Ovary (tissue), 9 donors: ENCODE measurements around the gene VARS1. TPM values are rescaled to one million over a fixed set of nuclear protein-coding genes. Genes with fewer than 3 reads are reported as not detected.

Experiments used
- DNase-seq, 5 donors: peaks; one replicate each; pipeline ENCODE4 v3.0.0-alpha.2; 2019 to 2020
- H3K27ac ChIP-seq, 2 donors: fragments of 200-600 bp; one replicate each; pipeline versions ENCODE4 v1.5.1 to v1.8.0; 2019 to 2022
- H3K27me3 ChIP-seq: fragments of 200-600 bp; one replicate; pipeline ENCODE4 v1.8.0; 2022
- H3K36me3 ChIP-seq: fragments of 200-600 bp; sonication (generic); one replicate; pipeline ENCODE4 v1.5.1; 2019
- H3K4me1 ChIP-seq: one replicate; pipeline ENCODE4 v1.8.1; 2013; ENCODE audit warnings: mild to moderate bottlenecking, moderate library complexity; ENCODE audit not compliant: insufficient read depth
- H3K4me3 ChIP-seq: fragments of 200-600 bp; sonication (generic); one replicate; pipeline ENCODE4 v1.5.1; 2017
- H3K9me3 ChIP-seq, 2 donors: fragments of 200-600 bp in 1 of 2; sonication (generic) in 1 of 2; one replicate each; pipeline versions ENCODE4 v1.5.1 to v1.8.1; 2013 to 2019; ENCODE audit warnings: mild to moderate bottlenecking in 1 of 2, moderate library complexity in 1 of 2
- CTCF ChIP-seq, 3 donors: fragments of 450-650 bp in 2 of 3; fragments of 200-600 bp in 1 of 3; IDR thresholded peaks; one replicate each; pipeline versions ENCODE4 v1.5.1 to v1.8.0; 2016 to 2022; ENCODE audit warnings: antibody characterized with exemption in 3 of 3, mild to moderate bottlenecking in 1 of 3
- EP300 ChIP-seq: sonication (generic); formaldehyde crosslinking; IDR thresholded peaks from one replicate; pipeline ENCODE4 v1.6.1; 2017; ENCODE audit warnings: antibody characterized with exemption
- POLR2A ChIP-seq: fragments of 450-650 bp; IDR thresholded peaks from one replicate; pipeline ENCODE4 v1.6.1; 2017; ENCODE audit warnings: antibody characterized with exemption, mild to moderate bottlenecking, moderate library complexity
- WGBS, 3 donors: extraction: QIAGEN DNeasy Blood & Tissue Kit in 1 of 3; methylation state at CpG; one replicate each; pipeline versions ENCODE4 v1.1.5 to v1.1.7; 2013 to 2017; 5-methylcytosine and 5-hydroxymethylcytosine counted together
- intact Hi-C, 4 donors: fragments of 100-400 bp; cut with DNase I; formaldehyde crosslinking; loops; one replicate each; pipeline versions ENCODE4 v1.11.0 to v1.15.1; 2022 to 2023
- polyA plus RNA-seq, 2 donors: library from polyadenylated mRNA; stranded (reverse); fragments of 200-250 nt in 1 of 2; fragments of 350-450 nt in 1 of 2; fragmentation: Illumina TruSeq in 1 of 2; extraction: RNeasy Lipid Tissue Mini Kit (QIAGEN cat#74804) in 1 of 2; gene quantifications; one replicate each; pipeline ENCODE4 v1.2.3, GENCODE V29; 2013 to 2014
- total RNA-seq, 7 donors: library from RNA; depleted of rRNA in 2 of 7; stranded (reverse); fragments of >200 nt in 2 of 7; fragmentation: NEBNext Ultra II Directional in 3 of 7; extraction: Animal tissue kit (Norgen Biotek cat#: 25700) in 3 of 7; gene quantifications; one replicate each; pipeline versions ENCODE4 v1.1.0 to v1.2.4, GENCODE V29; 2016 to 2023
- donor health status: DM: no; HTN: no; CAD: no; lungs with moderate emphysema.
- donor health status: DM: no; HTN: no; CAD: no.
- donor health status: Bipolar disorder and iron deficiency.
- donor health status: DM: yes; HTN: yes; CAD: no.
- donor health status: DM: no; HTN: no; CAD: no.
- donor health status: DM: yes; HTN: yes; CAD: no.

Gene VARS1
- total and polyA plus RNA-seq, 9 donors = 16.0 to 73.6 (median 43.8) TPM

GRCh38 chr6:31799781-31800180 is 4.2 kb upstream of the VARS1 start:
- DNase-seq = no peak
- 70 to 75% (median 72%) methylated on average over 12 of the region's 12 CpGs for WGBS, 3 donors
- Histone ChIP-seq H3K4me3 (no peak overlapping the region), H3K27me3 (no peaks in the 10 kb centered on the region), H3K36me3 (no peaks in the 10 kb centered on the region), H3K27ac (no peak overlapping the region), H3K4me1 (peaks cover 1% of the 10 kb centered on the region), H3K9me3 (no peaks in the 10 kb centered on the region)
- intact Hi-C loops = loop anchor here in 2 of 4 donors (5.0 to 10.0 kb wide), 2 partner anchors 33 to 65 kb away; partner anchors contain the start of gene CLIC1 (in 1 of the 2)
- TF ChIP-seq EP300 (no peak), POLR2A (no peak), CTCF (IDR thresholded peaks at IDR 0.05) (no peak)

- Histone ChIP-seq H3K4me3 (no peak overlapping the region), H3K9me3 (no peaks in the 10 kb centered on the region), H3K4me1 (peaks cover 6% of the 10 kb centered on the region), H3K27ac (no peak overlapping the region), H3K36me3 (no peaks in the 10 kb centered on the region), H3K27me3 (no peaks in the 10 kb centered on the region)
- DNase-seq = no peak
- TF ChIP-seq POLR2A (no peak), CTCF (IDR thresholded peaks at IDR 0.05) (no peak)
- WGBS, 3 donors = 52 to 56% (median 56%) methylated on average over 5 of the region's 5 CpGs
- intact Hi-C loops = loop anchor here in 2 of 4 donors (5.0 to 10.0 kb wide), 2 partner anchors 35 to 63 kb away; partner anchors contain the start of gene CLIC1 (in 1 of the 2)
These were observed 2.0 kb upstream of the VARS1 start for GRCh38 chr6:31797588-31797987.

- TF ChIP-seq POLR2A (no peak), EP300 (no peak), CTCF (IDR thresholded peaks at IDR 0.05) (no peak)
- Histone ChIP-seq H3K4me1 (peaks cover 6% of the 10 kb centered on the region), H3K4me3 (no peak overlapping the region), H3K9me3 (no peaks in the 10 kb centered on the region), H3K27me3 (no peaks in the 10 kb centered on the region), H3K36me3 (no peaks in the 10 kb centered on the region), H3K27ac (no peak overlapping the region)
- intact Hi-C loops = loop anchor here in 2 of 4 donors (5.0 to 10.0 kb wide), 2 partner anchors 35 to 62 kb away; partner anchors contain the start of gene CLIC1 (in 1 of the 2)
- WGBS, 3 donors = 69 to 78% (median 74%) methylated on average over 2 of the region's 2 CpGs
- no peak for DNase-seq
These were observed 1.4 kb upstream of the VARS1 start for GRCh38 chr6:31796993-31797385.

GRCh38 chr6:31794866-31795615 is 511 bp downstream of the VARS1 start:
- H3K36me3 ChIP-seq = no peaks in the 10 kb centered on the region
- H3K27ac ChIP-seq = peak overlapping the region; percentile 93 to 96
- no peaks in the 10 kb centered on the region for H3K9me3 ChIP-seq
- DNase-seq = peak in 1 of 5 donors; percentile 54
- WGBS, 3 donors = 1% methylated on average over 44 of the region's 44 CpGs
- intact Hi-C loops = loop anchor here in 2 of 4 donors (5.0 to 10.0 kb wide), 2 partner anchors 37 to 60 kb away; partner anchors contain the start of gene CLIC1 (in 1 of the 2)
- TF ChIP-seq EP300 (no peak), POLR2A (no peak), CTCF (IDR thresholded peaks at IDR 0.05) (no peak)
- H3K4me1 ChIP-seq = peaks cover 6% of the 10 kb centered on the region
- no peaks in the 10 kb centered on the region for H3K27me3 ChIP-seq
- H3K4me3 ChIP-seq = peak overlapping the region; percentile 67
